Ishikawa (cell line): ENCODE measurements around the gene CBLN2.
A peak's percentile ranks its signal among the peaks of the same experiment; 100 is the strongest.

ENCODE experiments used
- CEBPB ChIP-seq: IDR thresholded peaks from 2 replicates; pipeline ENCODE4 v1.6.1; 2012
- CREB1 ChIP-seq: IDR thresholded peaks from 2 replicates; pipeline ENCODE4 v1.6.1; 2012; ENCODE audit warnings: low read depth
- EGR1 ChIP-seq: IDR thresholded peaks from 2 replicates; pipeline ENCODE4 v1.6.1; 2012
- EP300 ChIP-seq: IDR thresholded peaks from 2 replicates; pipeline ENCODE4 v1.6.1; 2012; ENCODE audit warnings: borderline replicate concordance
- RAD21 ChIP-seq: IDR thresholded peaks from 2 replicates; pipeline ENCODE4 v1.6.1; 2012; ENCODE audit warnings: low read depth
- TEAD4 ChIP-seq: IDR thresholded peaks from 2 replicates; pipeline ENCODE4 v1.6.1; 2012
- ZBTB7A ChIP-seq: IDR thresholded peaks from 2 replicates; pipeline ENCODE4 v1.6.1; 2012; ENCODE audit warnings: low read depth
- TF ChIP-seq, protein P1 (sequence below): IDR thresholded peaks from 2 replicates; pipeline ENCODE4 v1.6.1; 2012

DNA sequence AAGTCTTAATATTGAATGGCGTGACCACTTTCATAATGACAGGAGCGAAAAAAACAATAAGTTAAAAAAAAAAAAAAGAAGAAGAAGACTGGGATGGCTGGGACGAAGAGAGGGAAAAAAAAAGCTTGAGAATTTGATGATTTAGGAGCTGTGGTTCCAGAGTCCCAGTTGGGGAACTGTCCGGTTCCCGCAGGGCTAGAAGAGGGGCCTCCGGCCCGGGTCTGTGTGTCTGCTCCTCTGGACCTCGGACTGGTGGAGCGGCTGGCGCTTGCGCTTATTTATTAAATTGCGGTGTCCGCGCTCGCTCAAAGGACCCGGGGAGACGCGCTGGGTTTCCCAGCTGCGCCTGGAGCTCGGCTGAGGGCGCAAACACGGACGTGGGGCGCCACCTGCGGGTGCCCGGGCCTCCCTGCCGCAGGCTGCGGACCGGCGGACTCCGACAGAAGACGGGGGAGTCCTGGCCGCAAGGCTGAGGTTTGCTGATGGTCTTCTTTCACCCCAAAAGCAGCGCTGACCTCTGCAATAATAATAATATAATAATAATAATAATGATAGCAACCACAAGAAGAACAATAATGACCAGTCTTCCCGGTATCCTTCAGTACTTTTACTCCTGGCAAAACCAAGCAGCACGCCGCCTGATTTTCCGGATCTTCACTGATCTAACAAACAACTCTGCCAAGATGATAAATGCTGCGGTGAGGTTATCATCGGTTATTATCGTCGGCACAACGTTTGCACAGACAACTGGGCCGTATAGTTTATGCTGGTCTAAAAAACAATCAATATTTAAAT, at the start of gene CBLN2:
- TF ChIP-seq EP300 (no peak), CEBPB (no peak), EGR1 (no peak), RAD21 (peak; percentile 87), CREB1 (no peak), ZBTB7A (no peak), TEAD4 (no peak)
- TF ChIP-seq, protein P1, sequence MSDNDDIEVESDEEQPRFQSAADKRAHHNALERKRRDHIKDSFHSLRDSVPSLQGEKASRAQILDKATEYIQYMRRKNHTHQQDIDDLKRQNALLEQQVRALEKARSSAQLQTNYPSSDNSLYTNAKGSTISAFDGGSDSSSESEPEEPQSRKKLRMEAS = no peak
